ENCODE measurements around the gene PCBP2. TPM values are rescaled to one million over a fixed set of nuclear protein-coding genes. Genes with fewer than 3 reads are reported as not detected.

Gene PCBP2
- total RNA-seq, 2 experiments from 2014 or later: 209 to 1,015 TPM

GRCh38 chr12:53505086-53505485, 53.2 kb downstream of the PCBP2 start:
- no peak for TF ChIP-seq EZH2phosphoT487 (IDR thresholded peaks at IDR 0.05; ENCODE audit: borderline replicate concordance, low read depth, low read length)
- TF ChIP-seq CTCF (conservative IDR thresholded peaks at IDR 0.05; ENCODE audit: low read length): no peak
- BruUV-seq (replicated peaks): no TSS peak
- POLR2A ChIA-PET: interaction anchor here (0.7 kb wide), 1 partner anchor 129 kb away, joined by 3 read pairs; no protein-coding TSS in a partner anchor
- Histone ChIP-seq H3K4me3 (ENCODE audit: low read depth, low read length, poor library complexity, severe bottlenecking) (no peak overlapping the region), H3K4me2 (ENCODE audit: low read length) (no peak overlapping the region), H3K4me1 (ENCODE audit: insufficient read depth, low read length, poor library complexity, severe bottlenecking) (peaks cover 21% of the 10 kb centered on the region), H3K9me2 (ENCODE audit: insufficient read depth, low read length) (no peaks in the 10 kb centered on the region), H2AFZ (ENCODE audit: low read length) (no peak overlapping the region), H3K79me2 (ENCODE audit: insufficient read depth, low read depth, low read length) (peaks cover 13% of the 10 kb centered on the region), H3K9me3 (ENCODE audit: low read length) (no peaks in the 10 kb centered on the region), H3K36me3 (ENCODE audit: insufficient read depth, low read length) (peaks cover 24% of the 10 kb centered on the region; the same call in 1 of the 2 replicates), H4K20me1 (ENCODE audit: insufficient read depth, low read length) (no peaks in the 10 kb centered on the region), H3K27ac (ENCODE audit: low read depth, low read length, poor library complexity, severe bottlenecking) (no peak overlapping the region)
- no peak for DNase-seq (ENCODE audit: low spot score)
- CTCF ChIA-PET (ENCODE audit: unreplicated experiment): interaction anchor here (0.7 kb wide), 1 partner anchor 176 kb away, joined by 3 read pairs; no protein-coding TSS in a partner anchor
- intact Hi-C loops (cut with micrococcal nuclease; ENCODE audit: unreplicated experiment): loop anchor here (5.0 to 10.0 kb wide), 2 partner anchors 83 to 300 kb away; partner anchors contain the start of genes AMHR2 and ITGB7

GRCh38 chr12:53505555-53506449, 53.9 kb downstream of the PCBP2 start:
- CTCF ChIA-PET (ENCODE audit: unreplicated experiment): no interaction called here
- Histone ChIP-seq H2AFZ (ENCODE audit: low read length) (no peak overlapping the region), H3K9me3 (ENCODE audit: low read length) (no peaks in the 10 kb centered on the region), H3K9me2 (ENCODE audit: insufficient read depth, low read length) (no peaks in the 10 kb centered on the region), H3K79me2 (ENCODE audit: insufficient read depth, low read depth, low read length) (peaks cover 13% of the 10 kb centered on the region), H4K20me1 (ENCODE audit: insufficient read depth, low read length) (no peaks in the 10 kb centered on the region), H3K4me2 (ENCODE audit: low read length) (no peak overlapping the region), H3K36me3 (ENCODE audit: insufficient read depth, low read length) (peaks cover 24% of the 10 kb centered on the region; the same call in 1 of the 2 replicates), H3K4me1 (ENCODE audit: insufficient read depth, low read length, poor library complexity, severe bottlenecking) (peaks cover 18% of the 10 kb centered on the region), H3K4me3 (ENCODE audit: low read depth, low read length, poor library complexity, severe bottlenecking) (no peak overlapping the region), H3K27ac (ENCODE audit: low read depth, low read length, poor library complexity, severe bottlenecking) (no peak overlapping the region)
- TF ChIP-seq EZH2phosphoT487 (IDR thresholded peaks at IDR 0.05; ENCODE audit: borderline replicate concordance, low read depth, low read length): no peak
- no peak for TF ChIP-seq CTCF (conservative IDR thresholded peaks at IDR 0.05; ENCODE audit: low read length)
- intact Hi-C loops (cut with micrococcal nuclease; ENCODE audit: unreplicated experiment): loop anchor here (5.0 to 10.0 kb wide), 2 partner anchors 84 to 301 kb away; partner anchors contain the start of genes AMHR2 and ITGB7
- no TSS peak for BruUV-seq (replicated peaks)
- DNase-seq (ENCODE audit: low spot score): no peak
- POLR2A ChIA-PET: interaction anchor here (0.6 kb wide), 1 partner anchor 61 kb away, joined by 4 read pairs; no protein-coding TSS in a partner anchor

All from OCI-LY7 (cell line).